HG03039 (cell line): ENCODE data around the gene CCDC87.
"Not testable (repeated sequence)": the region's sequence is repeated elsewhere in the genome, so short reads cannot be mapped to it uniquely, and the experiment has no call there.

Source experiments
- ATAC-seq: cut with Tn5 transposase; IDR thresholded peaks from one replicate; pipeline ENCODE4 v1.9.1; 2021; ENCODE audit warnings: mild to moderate bottlenecking, moderate library complexity; ENCODE audit not compliant: unreplicated experiment

The CCDC87 gene

GRCh38 chr11:66616379-66617154 lies 23.7 kb upstream of the CCDC87 start, which contains the start of gene RBM14:
Gene RBM14, plus strand, starts transcription at chr11:66616630. Its CDS starts 91 bp downstream, at chr11:66616721.
- ATAC-seq = peak; percentile 84

GRCh38 chr11:66614073-66614472 lies 21.2 kb upstream of the CCDC87 start:
- no peak for ATAC-seq

- no peak for ATAC-seq
These were observed 19.6 kb upstream of the CCDC87 start for GRCh38 chr11:66612458-66612857.

- ATAC-seq = no peak
These were observed 17.1 kb upstream of the CCDC87 start for GRCh38 chr11:66609721-66610617.

- no peak for ATAC-seq
These were observed 14.4 kb upstream of the CCDC87 start for GRCh38 chr11:66607126-66607834.

- ATAC-seq = not testable (repeated sequence)
These were observed 13.7 kb upstream of the CCDC87 start for GRCh38 chr11:66606608-66607007.

GRCh38 chr11:66604155-66604554 lies 11.3 kb upstream of the CCDC87 start:
- ATAC-seq = no peak

GRCh38 chr11:66603072-66603471 lies 10.2 kb upstream of the CCDC87 start:
- ATAC-seq = no peak

GRCh38 chr11:66600631-66601233 lies 7.9 kb upstream of the CCDC87 start:
- ATAC-seq = no peak

- ATAC-seq = no peak
These were observed 7.4 kb upstream of the CCDC87 start for GRCh38 chr11:66600219-66600618.

GRCh38 chr11:66598993-66599392 lies 6.1 kb upstream of the CCDC87 start:
- ATAC-seq = no peak

- ATAC-seq = no peak
These were observed 2.5 kb upstream of the CCDC87 start for GRCh38 chr11:66595245-66595904.

GRCh38 chr11:66593650-66594049 lies 787 bp upstream of the CCDC87 start:
- no peak for ATAC-seq

- ATAC-seq = peak; percentile 29
These were observed 406 bp upstream of the CCDC87 start for GRCh38 chr11:66593303-66593635.

GRCh38 chr11:66591175-66591574 lies 1.7 kb downstream of the CCDC87 start:
- no peak for ATAC-seq

GRCh38 chr11:66589996-66590675 lies 2.7 kb downstream of the CCDC87 start:
- ATAC-seq = no peak

GRCh38 chr11:66589315-66589714 lies 3.5 kb downstream of the CCDC87 start:
- not testable (repeated sequence) for ATAC-seq

- no peak for ATAC-seq
These were observed 6.7 kb downstream of the CCDC87 start for GRCh38 chr11:66586136-66586535.

- not testable (repeated sequence) for ATAC-seq
These were observed 7.4 kb downstream of the CCDC87 start for GRCh38 chr11:66585447-66585846.
